NB4 (cell line): Measurements from ENCODE around the gene TM9SF2.

Source experiments
- CTCF ChIP-seq: IDR thresholded peaks from one replicate; pipeline ENCODE4 v1.5.1; 2012; ENCODE audit warnings: low read depth, low read length
- MAX ChIP-seq: IDR thresholded peaks from 2 replicates; pipeline ENCODE4 v1.6.1; 2011; ENCODE audit warnings: low read depth, low read length
- POLR2A ChIP-seq: IDR thresholded peaks from 2 replicates; pipeline ENCODE4 v1.6.1; 2011; ENCODE audit warnings: mild to moderate bottlenecking; ENCODE audit not compliant: insufficient read length; ENCODE audit errors: extremely low read depth

- TF ChIP-seq CTCF (no peak), MAX (no peak), POLR2A (no peak)
These were observed 100.3 kb downstream of the TM9SF2 start for GRCh38 chr13:99601535-99601934.
